Ishikawa (cell line): ENCODE data around the gene VN1R5.

ENCODE experiments used
- CEBPB ChIP-seq: IDR thresholded peaks from 2 replicates; pipeline ENCODE4 v1.6.1; 2012
- CREB1 ChIP-seq: IDR thresholded peaks from 2 replicates; pipeline ENCODE4 v1.6.1; 2012; ENCODE audit warnings: low read depth
- EGR1 ChIP-seq: IDR thresholded peaks from 2 replicates; pipeline ENCODE4 v1.6.1; 2012
- EP300 ChIP-seq: IDR thresholded peaks from 2 replicates; pipeline ENCODE4 v1.6.1; 2012; ENCODE audit warnings: borderline replicate concordance
- FOXM1 ChIP-seq: IDR thresholded peaks from 2 replicates; pipeline ENCODE4 v1.6.1; 2012; ENCODE audit warnings: low read depth, borderline replicate concordance
- MAX ChIP-seq: IDR thresholded peaks from 2 replicates; pipeline ENCODE4 v1.6.1; 2012
- NFIC ChIP-seq: IDR thresholded peaks from 2 replicates; pipeline ENCODE4 v1.6.1; 2012
- RAD21 ChIP-seq: IDR thresholded peaks from 2 replicates; pipeline ENCODE4 v1.6.1; 2012; ENCODE audit warnings: low read depth
- REST ChIP-seq: IDR thresholded peaks from 2 replicates; pipeline ENCODE4 v1.6.1; 2012; ENCODE audit warnings: low read depth, mild to moderate bottlenecking
- TAF1 ChIP-seq: IDR thresholded peaks from 2 replicates; pipeline ENCODE4 v1.6.1; 2012; ENCODE audit warnings: low read depth, mild to moderate bottlenecking
- TCF12 ChIP-seq: IDR thresholded peaks from 2 replicates; pipeline ENCODE4 v1.6.1; 2012; ENCODE audit warnings: low read depth
- TEAD4 ChIP-seq: IDR thresholded peaks from 2 replicates; pipeline ENCODE4 v1.6.1; 2012
- USF1 ChIP-seq: IDR thresholded peaks from 2 replicates; pipeline ENCODE4 v1.6.1; 2012
- YY1 ChIP-seq: IDR thresholded peaks from 2 replicates; pipeline ENCODE4 v1.6.1; 2012; ENCODE audit warnings: low read depth
- ZBTB7A ChIP-seq: IDR thresholded peaks from 2 replicates; pipeline ENCODE4 v1.6.1; 2012; ENCODE audit warnings: low read depth

Gene VN1R5

GRCh38 chr1:247281001-247281574, 25.2 kb downstream of the VN1R5 start:
- TF ChIP-seq TCF12, result no peak
- TF ChIP-seq CEBPB, result no peak
- TF ChIP-seq EGR1, result no peak
- TF ChIP-seq CREB1, result no peak
- no peak for TF ChIP-seq YY1
- TF ChIP-seq USF1, result no peak
- TF ChIP-seq EP300, result no peak
- TF ChIP-seq TAF1, result no peak
- TF ChIP-seq MAX, result no peak
- TF ChIP-seq TEAD4, result no peak
- TF ChIP-seq ZBTB7A, result no peak
- TF ChIP-seq RAD21, result no peak
- no peak for TF ChIP-seq REST
- no peak for TF ChIP-seq NFIC
- TF ChIP-seq FOXM1, result no peak

GRCh38 chr1:247286134-247286670, 30.3 kb downstream of the VN1R5 start:
- TF ChIP-seq EGR1 (no peak), REST (no peak), ZBTB7A (no peak), NFIC (no peak), YY1 (no peak), EP300 (no peak), TEAD4 (no peak), FOXM1 (no peak), CEBPB (no peak), CREB1 (no peak), TCF12 (no peak), USF1 (no peak), RAD21 (no peak), MAX (no peak), TAF1 (no peak)

GRCh38 chr1:247287460-247287859, 31.6 kb downstream of the VN1R5 start:
- TF ChIP-seq NFIC, result no peak
- peak; percentile 32; the same call in 1 of the 2 replicates for TF ChIP-seq RAD21
- TF ChIP-seq USF1, result no peak
- TF ChIP-seq ZBTB7A, result no peak
- peak; percentile 39; the same call in 1 of the 2 replicates for TF ChIP-seq YY1

GRCh38 chr1:247288341-247288740, 32.5 kb downstream of the VN1R5 start:
- TF ChIP-seq ZBTB7A (no peak), CEBPB (no peak), EP300 (no peak), TEAD4 (no peak), CREB1 (no peak), TAF1 (no peak), FOXM1 (no peak), NFIC (no peak), MAX (no peak), RAD21 (no peak), EGR1 (no peak)

- TF ChIP-seq CEBPB (no peak), EP300 (no peak)
Observed at GRCh38 chr1:247290576-247290975, 34.7 kb downstream of the VN1R5 start.

GRCh38 chr1:247291161-247291560, 35.3 kb downstream of the VN1R5 start:
- TF ChIP-seq TAF1 (no peak), RAD21 (no peak), EGR1 (no peak), ZBTB7A (no peak), FOXM1 (no peak)
